Liver (tissue), 9 donors: ENCODE measurements around the gene KCNQ5. TPM values are rescaled to one million over a fixed set of nuclear protein-coding genes. Genes with fewer than 3 reads are reported as not detected.
A peak's percentile ranks its signal among the peaks of the same experiment; 100 is the strongest.

Experiments used
- DNase-seq: peaks from one replicate; pipeline ENCODE4 v3.0.0-alpha.2; 2017; ENCODE audit warnings: low spot score
- H3K27ac ChIP-seq, 2 donors: one replicate each; pipeline ENCODE4 v1.7.0; 2013; ENCODE audit warnings: inconsistent platforms in 2 of 2, low read length in 2 of 2, control low read depth in 1 of 2, low read depth in 1 of 2, mild to moderate bottlenecking in 1 of 2
- H3K27me3 ChIP-seq, 4 donors: one replicate each; pipeline versions ENCODE4 v1.6.1 to v1.7.0; 2013; ENCODE audit warnings: low read length in 3 of 4, inconsistent platforms in 1 of 4, mild to moderate bottlenecking in 1 of 4, moderate library complexity in 1 of 4; ENCODE audit not compliant: control insufficient read depth in 4 of 4, insufficient read depth in 4 of 4
- H3K36me3 ChIP-seq, 4 donors: one replicate each; pipeline versions ENCODE4 v1.6.1 to v1.7.0; 2013; ENCODE audit warnings: low read length in 3 of 4, mild to moderate bottlenecking in 3 of 4, low read depth in 1 of 4, moderate library complexity in 1 of 4; ENCODE audit not compliant: control insufficient read depth in 4 of 4, insufficient read depth in 3 of 4
- H3K4me1 ChIP-seq, 4 donors: one replicate each; pipeline versions ENCODE4 v1.6.1 to v1.7.0; 2013; ENCODE audit warnings: low read length in 3 of 4, mild to moderate bottlenecking in 3 of 4, moderate library complexity in 1 of 4; ENCODE audit not compliant: control insufficient read depth in 4 of 4, insufficient read depth in 4 of 4
- H3K4me3 ChIP-seq, 3 donors: one replicate each; pipeline versions ENCODE4 v1.6.1 to v1.7.0; 2013; ENCODE audit warnings: low read length in 3 of 3, control low read depth in 1 of 3, low read depth in 1 of 3, mild to moderate bottlenecking in 1 of 3
- H3K9ac ChIP-seq, 2 donors: one replicate each; pipeline ENCODE4 v1.7.0; 2013; ENCODE audit warnings: low read length in 2 of 2, mild to moderate bottlenecking in 2 of 2, moderate library complexity in 2 of 2, control low read depth in 1 of 2, low read depth in 1 of 2
- H3K9me3 ChIP-seq, 4 donors: one replicate each; pipeline versions ENCODE4 v1.6.1 to v1.7.0; 2013; ENCODE audit warnings: low read length in 3 of 4; ENCODE audit not compliant: control insufficient read depth in 4 of 4
- EGR1 ChIP-seq, 2 donors: IDR thresholded peaks; 2 replicates each; pipeline ENCODE4 v1.6.1; 2016 to 2018; ENCODE audit warnings: antibody characterized with exemption in 2 of 2, low read depth in 2 of 2
- FOXA1 ChIP-seq: IDR thresholded peaks from 2 replicates; pipeline ENCODE4 v1.6.1; 2016; ENCODE audit warnings: antibody characterized with exemption
- FOXA2 ChIP-seq: IDR thresholded peaks from 2 replicates; pipeline ENCODE4 v1.6.1; 2016; ENCODE audit warnings: antibody characterized with exemption
- GABPA ChIP-seq, 2 donors: IDR thresholded peaks in 1 of 2; conservative IDR thresholded peaks in 1 of 2; 2 replicates each; pipeline ENCODE4 v1.6.1; 2016; ENCODE audit warnings: antibody characterized with exemption in 2 of 2, mild to moderate bottlenecking in 1 of 2, moderate library complexity in 1 of 2
- HNF4A ChIP-seq, 2 donors: conservative IDR thresholded peaks; 2 replicates each; pipeline ENCODE4 v1.6.1; 2016; ENCODE audit warnings: antibody characterized with exemption in 2 of 2, mild to moderate bottlenecking in 2 of 2
- HNF4G ChIP-seq: IDR thresholded peaks from 2 replicates; pipeline ENCODE4 v1.6.1; 2016; ENCODE audit warnings: antibody characterized with exemption
- JUND ChIP-seq, 2 donors: IDR thresholded peaks; 2 replicates each; pipeline ENCODE4 v1.6.1; 2016; ENCODE audit warnings: antibody characterized with exemption in 2 of 2
- MAX ChIP-seq: IDR thresholded peaks from 2 replicates; pipeline ENCODE4 v1.6.1; 2016; ENCODE audit warnings: antibody characterized with exemption
- NR2F2 ChIP-seq: IDR thresholded peaks from 2 replicates; pipeline ENCODE4 v1.6.1; 2016; ENCODE audit warnings: antibody characterized with exemption
- RAD21 ChIP-seq, 2 donors: IDR thresholded peaks; 2 replicates each; pipeline ENCODE4 v1.6.1; 2016; ENCODE audit warnings: antibody characterized with exemption in 2 of 2, mild to moderate bottlenecking in 2 of 2
- RXRA ChIP-seq, 2 donors: IDR thresholded peaks; 2 replicates each; pipeline ENCODE4 v1.6.1; 2017 to 2018; ENCODE audit warnings: antibody characterized with exemption in 2 of 2, mild to moderate bottlenecking in 1 of 2
- SP1 ChIP-seq: IDR thresholded peaks from 2 replicates; pipeline ENCODE4 v1.6.1; 2018; ENCODE audit warnings: antibody characterized with exemption, mild to moderate bottlenecking
- TAF1 ChIP-seq: conservative IDR thresholded peaks from 2 replicates; pipeline ENCODE4 v1.6.1; 2016; ENCODE audit warnings: antibody characterized with exemption, mild to moderate bottlenecking
- YY1 ChIP-seq: IDR thresholded peaks from 2 replicates; pipeline ENCODE4 v1.6.1; 2016; ENCODE audit warnings: antibody characterized with exemption, mild to moderate bottlenecking
- WGBS: extraction: QIAGEN DNeasy Blood & Tissue Kit; methylation state at CpG from one replicate; pipeline ENCODE4 v1.1.7; 2013; 5-methylcytosine and 5-hydroxymethylcytosine counted together
- polyA plus RNA-seq, 2 donors: library from polyadenylated mRNA; stranded (reverse) in 1 of 2; unstranded in 1 of 2; fragments of 200-250 nt in 1 of 2; fragments of >200 nt in 1 of 2; fragmentation: Nextera tagmentation in 1 of 2; extraction: Ambion mirVana in 1 of 2; gene quantifications; one replicate each; pipeline versions ENCODE4 v1.2.1 to v1.2.3, GENCODE V29; 2013 to 2015
- total RNA-seq, 2 donors: library from RNA; depleted of rRNA; stranded (reverse); fragments of >200 nt; gene quantifications; one replicate each; pipeline ENCODE4 v1.2.3, GENCODE V29; 2014
- TF ChIP-seq, protein P1 (sequence below): IDR thresholded peaks from 2 replicates; pipeline ENCODE4 v1.6.1; 2016; ENCODE audit warnings: antibody characterized with exemption, mild to moderate bottlenecking
- TF ChIP-seq, protein P2 (sequence below): IDR thresholded peaks from 2 replicates; pipeline ENCODE4 v1.6.1; 2016; ENCODE audit warnings: antibody characterized with exemption
- TF ChIP-seq, protein P3 (sequence below): fragments of 150-350 bp; IDR thresholded peaks from 2 replicates; pipeline ENCODE4 v1.5.1; 2017; ENCODE audit warnings: improper control_type of control experiment, low read depth, low read length; ENCODE audit not compliant: missing input control
- TF ChIP-seq, protein P4 (sequence below): IDR thresholded peaks from 2 replicates; pipeline ENCODE4 v1.6.1; 2016; ENCODE audit warnings: antibody characterized with exemption
- donor health status: healthy.
- donor health status: healthy.
- donor health status: healthy.
- donor health status: healthy.
- donor health status: healthy.

Gene KCNQ5
- total and polyA plus RNA-seq, 4 donors = 0.02 to 1.1 (median 0.15) TPM

- no peak overlapping the region for H3K9ac ChIP-seq
- no peaks in the 10 kb centered on the region for H3K4me1 ChIP-seq
- no peaks in the 10 kb centered on the region for H3K27me3 ChIP-seq
- no peak overlapping the region for H3K4me3 ChIP-seq
- H3K9me3 ChIP-seq = no peaks in the 10 kb centered on the region
- no peak overlapping the region for H3K27ac ChIP-seq
- 67% methylated on average over 3 of the region's 3 CpGs for WGBS
- TF ChIP-seq JUND (IDR thresholded peaks at IDR 0.05) = no peak
- no peak for TF ChIP-seq TAF1
- TF ChIP-seq FOXA2 = no peak
- TF ChIP-seq NR2F2 = no peak
- no peak for TF ChIP-seq YY1
- no peak for TF ChIP-seq FOXA1
- TF ChIP-seq, protein P1, sequence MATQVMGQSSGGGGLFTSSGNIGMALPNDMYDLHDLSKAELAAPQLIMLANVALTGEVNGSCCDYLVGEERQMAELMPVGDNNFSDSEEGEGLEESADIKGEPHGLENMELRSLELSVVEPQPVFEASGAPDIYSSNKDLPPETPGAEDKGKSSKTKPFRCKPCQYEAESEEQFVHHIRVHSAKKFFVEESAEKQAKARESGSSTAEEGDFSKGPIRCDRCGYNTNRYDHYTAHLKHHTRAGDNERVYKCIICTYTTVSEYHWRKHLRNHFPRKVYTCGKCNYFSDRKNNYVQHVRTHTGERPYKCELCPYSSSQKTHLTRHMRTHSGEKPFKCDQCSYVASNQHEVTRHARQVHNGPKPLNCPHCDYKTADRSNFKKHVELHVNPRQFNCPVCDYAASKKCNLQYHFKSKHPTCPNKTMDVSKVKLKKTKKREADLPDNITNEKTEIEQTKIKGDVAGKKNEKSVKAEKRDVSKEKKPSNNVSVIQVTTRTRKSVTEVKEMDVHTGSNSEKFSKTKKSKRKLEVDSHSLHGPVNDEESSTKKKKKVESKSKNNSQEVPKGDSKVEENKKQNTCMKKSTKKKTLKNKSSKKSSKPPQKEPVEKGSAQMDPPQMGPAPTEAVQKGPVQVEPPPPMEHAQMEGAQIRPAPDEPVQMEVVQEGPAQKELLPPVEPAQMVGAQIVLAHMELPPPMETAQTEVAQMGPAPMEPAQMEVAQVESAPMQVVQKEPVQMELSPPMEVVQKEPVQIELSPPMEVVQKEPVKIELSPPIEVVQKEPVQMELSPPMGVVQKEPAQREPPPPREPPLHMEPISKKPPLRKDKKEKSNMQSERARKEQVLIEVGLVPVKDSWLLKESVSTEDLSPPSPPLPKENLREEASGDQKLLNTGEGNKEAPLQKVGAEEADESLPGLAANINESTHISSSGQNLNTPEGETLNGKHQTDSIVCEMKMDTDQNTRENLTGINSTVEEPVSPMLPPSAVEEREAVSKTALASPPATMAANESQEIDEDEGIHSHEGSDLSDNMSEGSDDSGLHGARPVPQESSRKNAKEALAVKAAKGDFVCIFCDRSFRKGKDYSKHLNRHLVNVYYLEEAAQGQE = no peak
- TF ChIP-seq, protein P2, sequence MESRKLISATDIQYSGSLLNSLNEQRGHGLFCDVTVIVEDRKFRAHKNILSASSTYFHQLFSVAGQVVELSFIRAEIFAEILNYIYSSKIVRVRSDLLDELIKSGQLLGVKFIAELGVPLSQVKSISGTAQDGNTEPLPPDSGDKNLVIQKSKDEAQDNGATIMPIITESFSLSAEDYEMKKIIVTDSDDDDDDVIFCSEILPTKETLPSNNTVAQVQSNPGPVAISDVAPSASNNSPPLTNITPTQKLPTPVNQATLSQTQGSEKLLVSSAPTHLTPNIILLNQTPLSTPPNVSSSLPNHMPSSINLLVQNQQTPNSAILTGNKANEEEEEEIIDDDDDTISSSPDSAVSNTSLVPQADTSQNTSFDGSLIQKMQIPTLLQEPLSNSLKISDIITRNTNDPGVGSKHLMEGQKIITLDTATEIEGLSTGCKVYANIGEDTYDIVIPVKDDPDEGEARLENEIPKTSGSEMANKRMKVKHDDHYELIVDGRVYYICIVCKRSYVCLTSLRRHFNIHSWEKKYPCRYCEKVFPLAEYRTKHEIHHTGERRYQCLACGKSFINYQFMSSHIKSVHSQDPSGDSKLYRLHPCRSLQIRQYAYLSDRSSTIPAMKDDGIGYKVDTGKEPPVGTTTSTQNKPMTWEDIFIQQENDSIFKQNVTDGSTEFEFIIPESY = no peak
- TF ChIP-seq RXRA (IDR thresholded peaks at IDR 0.05) = no peak
- no peak for TF ChIP-seq HNF4A (conservative IDR thresholded peaks at IDR 0.05)
- TF ChIP-seq, protein P3, sequence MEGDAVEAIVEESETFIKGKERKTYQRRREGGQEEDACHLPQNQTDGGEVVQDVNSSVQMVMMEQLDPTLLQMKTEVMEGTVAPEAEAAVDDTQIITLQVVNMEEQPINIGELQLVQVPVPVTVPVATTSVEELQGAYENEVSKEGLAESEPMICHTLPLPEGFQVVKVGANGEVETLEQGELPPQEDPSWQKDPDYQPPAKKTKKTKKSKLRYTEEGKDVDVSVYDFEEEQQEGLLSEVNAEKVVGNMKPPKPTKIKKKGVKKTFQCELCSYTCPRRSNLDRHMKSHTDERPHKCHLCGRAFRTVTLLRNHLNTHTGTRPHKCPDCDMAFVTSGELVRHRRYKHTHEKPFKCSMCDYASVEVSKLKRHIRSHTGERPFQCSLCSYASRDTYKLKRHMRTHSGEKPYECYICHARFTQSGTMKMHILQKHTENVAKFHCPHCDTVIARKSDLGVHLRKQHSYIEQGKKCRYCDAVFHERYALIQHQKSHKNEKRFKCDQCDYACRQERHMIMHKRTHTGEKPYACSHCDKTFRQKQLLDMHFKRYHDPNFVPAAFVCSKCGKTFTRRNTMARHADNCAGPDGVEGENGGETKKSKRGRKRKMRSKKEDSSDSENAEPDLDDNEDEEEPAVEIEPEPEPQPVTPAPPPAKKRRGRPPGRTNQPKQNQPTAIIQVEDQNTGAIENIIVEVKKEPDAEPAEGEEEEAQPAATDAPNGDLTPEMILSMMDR = no peak
- DNase-seq = no peak
- no peaks in the 10 kb centered on the region for H3K36me3 ChIP-seq
Measured at GRCh38 chr6:72595812-72596211, 26.1 kb upstream of the KCNQ5 start.

- Histone ChIP-seq H3K36me3 (no peaks in the 10 kb centered on the region), H3K9ac (no peak overlapping the region), H3K9me3 (no peaks in the 10 kb centered on the region), H3K27me3 (peaks cover 0 to 3% (median 2%) of the 10 kb centered on the region in 4 donors), H3K4me3 (no peak overlapping the region), H3K4me1 (peaks cover 0 to 17% (median 9%) of the 10 kb centered on the region in 4 donors), H3K27ac (no peak overlapping the region)
- WGBS = 37% methylated on average over 3 of the region's 3 CpGs
- no peak for DNase-seq
- TF ChIP-seq SP1 = no peak
- TF ChIP-seq, protein P4, sequence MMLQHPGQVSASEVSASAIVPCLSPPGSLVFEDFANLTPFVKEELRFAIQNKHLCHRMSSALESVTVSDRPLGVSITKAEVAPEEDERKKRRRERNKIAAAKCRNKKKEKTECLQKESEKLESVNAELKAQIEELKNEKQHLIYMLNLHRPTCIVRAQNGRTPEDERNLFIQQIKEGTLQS = no peak
- TF ChIP-seq MAX = no peak
- TF ChIP-seq, protein P3 = peak; percentile 36
- no peak for TF ChIP-seq GABPA (IDR thresholded peaks at IDR 0.05 in 1 of 2, conservative IDR thresholded peaks at IDR 0.05 in 1 of 2)
- no peak for TF ChIP-seq JUND (IDR thresholded peaks at IDR 0.05)
- no peak for TF ChIP-seq FOXA2
- TF ChIP-seq FOXA1 = no peak
- no peak for TF ChIP-seq RXRA (IDR thresholded peaks at IDR 0.05)
- TF ChIP-seq EGR1 (IDR thresholded peaks at IDR 0.05; ENCODE audit: low read depth in 2 of 2) = no peak
- TF ChIP-seq, protein P1 = no peak
- TF ChIP-seq HNF4G = no peak
- TF ChIP-seq TAF1 = no peak
- peak; percentile 70 to 78 for TF ChIP-seq RAD21 (IDR thresholded peaks at IDR 0.05)
- TF ChIP-seq NR2F2 = no peak
Measured at GRCh38 chr6:72616406-72617015, 5.4 kb upstream of the KCNQ5 start.
